Endodermal cell (in vitro differentiated cells): ENCODE measurements around the gene AQP12B. TPM values are rescaled to one million over a fixed set of nuclear protein-coding genes. Genes with fewer than 3 reads are reported as not detected.
"Not testable (repeated sequence)": the region's sequence is repeated elsewhere in the genome, so short reads cannot be mapped to it uniquely, and the experiment has no call there.

ENCODE experiments used
- DNase-seq: peaks from one replicate; pipeline ENCODE4 v3.0.0-alpha.2; 2017
- H3K27ac ChIP-seq: 2 replicates; pipeline ENCODE4 v1.5.1; 2013; ENCODE audit warnings: mild to moderate bottlenecking, low read depth, low read length, moderate library complexity
- H3K27me3 ChIP-seq: 2 replicates; pipeline ENCODE4 v1.6.1; 2013; ENCODE audit warnings: mild to moderate bottlenecking, low read length, moderate library complexity; ENCODE audit not compliant: insufficient read depth, control insufficient read depth, poor library complexity, severe bottlenecking
- H3K36me3 ChIP-seq: 2 replicates; pipeline ENCODE4 v1.7.0; 2013; ENCODE audit warnings: mild to moderate bottlenecking, low read length, moderate library complexity; ENCODE audit not compliant: control insufficient read depth, insufficient read depth
- H3K4me1 ChIP-seq: one replicate; pipeline ENCODE4 v1.7.0; 2013; ENCODE audit warnings: low read length; ENCODE audit not compliant: control insufficient read depth, insufficient read depth
- H3K4me3 ChIP-seq: 2 replicates; pipeline ENCODE4 v1.5.1; 2013; ENCODE audit warnings: mild to moderate bottlenecking, low read length, moderate library complexity
- H3K9ac ChIP-seq: 2 replicates; pipeline ENCODE4 v1.6.1; 2013; ENCODE audit warnings: mild to moderate bottlenecking, low read length, moderate library complexity; ENCODE audit not compliant: poor library complexity, severe bottlenecking; ENCODE audit errors: extremely low read depth
- H3K9me3 ChIP-seq: 2 replicates; pipeline ENCODE4 v1.6.1; 2013; ENCODE audit warnings: mild to moderate bottlenecking, low read length, moderate library complexity; ENCODE audit not compliant: control insufficient read depth
- H3K27ac Mint-ChIP-seq: 2 replicates; pipeline ENCODE4 v1.8.0; 2020; ENCODE audit warnings: mixed read lengths
- H3K27me3 Mint-ChIP-seq: 2 replicates; pipeline ENCODE4 v1.8.0; 2021; ENCODE audit warnings: mild to moderate bottlenecking, mixed read lengths; ENCODE audit not compliant: insufficient read depth
- H3K36me3 Mint-ChIP-seq: 2 replicates; pipeline ENCODE4 v1.8.0; 2020; ENCODE audit warnings: low read depth, mixed read lengths
- H3K4me1 Mint-ChIP-seq: 2 replicates; pipeline ENCODE4 v1.8.0; 2020; ENCODE audit warnings: mixed read lengths
- H3K4me3 Mint-ChIP-seq: 2 replicates; pipeline ENCODE4 v1.8.0; 2020; ENCODE audit warnings: mild to moderate bottlenecking, moderate library complexity, mixed read lengths
- H3K9me3 Mint-ChIP-seq: 2 replicates; pipeline ENCODE4 v1.8.0; 2020; ENCODE audit warnings: mild to moderate bottlenecking, mixed read lengths
- WGBS, 2 experiments: methylation state at CpG; one replicate each; pipeline versions ENCODE4 v1.1.5 to v1.1.7; 2013; ENCODE audit warnings: missing lambda C conversion rate in 2 of 2, mixed read lengths in 1 of 2; ENCODE audit not compliant: insufficient coverage in 1 of 2, insufficient read length in 1 of 2; 5-methylcytosine and 5-hydroxymethylcytosine counted together
- total RNA-seq, 2 donors: library from RNA; stranded (reverse); fragmentation: NEBNext Ultra II Directional in 1 of 2; extraction: Animal tissue kit (Norgen Biotek cat#: 25700) in 1 of 2; gene quantifications; 2 replicates in 1 of 2; 3 replicates in 1 of 2; pipeline ENCODE4 v1.2.1, GENCODE V29; 2021

AQP12B gene
- total RNA-seq, 2 donors from 2014 or later: not detected

GRCh38 chr2:240694304-240694703 lies 11.6 kb upstream of the AQP12B start:
- not testable (repeated sequence) for H3K27me3 ChIP-seq, H3K4me1 Mint-ChIP-seq, H3K36me3 Mint-ChIP-seq, DNase-seq, H3K27me3 Mint-ChIP-seq, H3K36me3 ChIP-seq, H3K27ac ChIP-seq, H3K9me3 Mint-ChIP-seq, H3K4me3 Mint-ChIP-seq, H3K4me1 ChIP-seq, H3K4me3 ChIP-seq, H3K9ac ChIP-seq, H3K27ac Mint-ChIP-seq, H3K9me3 ChIP-seq
- no CpG with 5 or more reads among the region's 12 CpGs for WGBS, 2 experiments

- peak; percentile 20 for DNase-seq
- WGBS, 2 experiments: 90 to 91% methylated on average over 2 to 8 of the region's 34 CpGs
- H3K9ac ChIP-seq: not testable (repeated sequence)
These were observed 10.2 kb upstream of the AQP12B start for GRCh38 chr2:240692583-240693561.

GRCh38 chr2:240691631-240692420 lies 9.1 kb upstream of the AQP12B start, which contains the start of gene AQP12A:
Gene AQP12A, plus strand, starts transcription at chr2:240691866. Its CDS starts 48 bp downstream, at chr2:240691914.
- not testable (repeated sequence) for H3K9me3 Mint-ChIP-seq, H3K4me3 ChIP-seq, H3K27me3 ChIP-seq, H3K27me3 Mint-ChIP-seq, H3K9me3 ChIP-seq, H3K36me3 ChIP-seq, H3K36me3 Mint-ChIP-seq, H3K4me3 Mint-ChIP-seq, H3K9ac ChIP-seq, H3K27ac Mint-ChIP-seq, H3K4me1 ChIP-seq, H3K4me1 Mint-ChIP-seq, H3K27ac ChIP-seq
- 84 to 92% methylated on average over 6 to 30 of the region's 37 CpGs for WGBS, 2 experiments
- peak; percentile 39 for DNase-seq

More at GRCh38 chr2:240692583-240693561, 10.2 kb upstream of the AQP12B start:
- not testable (repeated sequence) for H3K9me3 Mint-ChIP-seq, H3K27ac ChIP-seq, H3K27me3 Mint-ChIP-seq, H3K4me1 Mint-ChIP-seq, H3K4me1 ChIP-seq, H3K4me3 Mint-ChIP-seq, H3K27ac Mint-ChIP-seq, H3K36me3 ChIP-seq, H3K4me3 ChIP-seq, H3K36me3 Mint-ChIP-seq, H3K27me3 ChIP-seq, H3K9me3 ChIP-seq

GRCh38 chr2:240691075-240691427 lies 8.4 kb upstream of the AQP12B start:
- not testable (repeated sequence) for H3K9me3 Mint-ChIP-seq, H3K9ac ChIP-seq, H3K36me3 Mint-ChIP-seq, H3K27ac Mint-ChIP-seq, H3K27me3 Mint-ChIP-seq, H3K27me3 ChIP-seq, H3K36me3 ChIP-seq, H3K27ac ChIP-seq, H3K4me1 Mint-ChIP-seq, H3K4me3 ChIP-seq, H3K4me1 ChIP-seq, H3K4me3 Mint-ChIP-seq, H3K9me3 ChIP-seq
- peak; percentile 2 for DNase-seq
- WGBS, 2 experiments: 79% methylated on average over 1 of the region's 2 CpGs; no CpG with 5 or more reads in 1 of the 2 experiments

- not testable (repeated sequence) for H3K4me1 ChIP-seq, H3K4me1 Mint-ChIP-seq, H3K27ac ChIP-seq, H3K36me3 ChIP-seq, DNase-seq, H3K27me3 Mint-ChIP-seq, H3K36me3 Mint-ChIP-seq, H3K9ac ChIP-seq, H3K27me3 ChIP-seq, H3K27ac Mint-ChIP-seq, H3K4me3 Mint-ChIP-seq, H3K9me3 Mint-ChIP-seq, H3K9me3 ChIP-seq, H3K4me3 ChIP-seq
- 86 to 100% methylated on average over 1 to 4 of the region's 18 CpGs for WGBS, 2 experiments
These were observed 7.9 kb upstream of the AQP12B start for GRCh38 chr2:240690421-240691074.
